Colonic mucosa (tissue), 4 donors: ENCODE results near the gene SCGB1A1. TPM values are rescaled to one million over a fixed set of nuclear protein-coding genes. Genes with fewer than 3 reads are reported as not detected.

Experiments used
- DNase-seq: peaks from one replicate; pipeline ENCODE4 v3.0.0-alpha.2; 2020
- H3K27ac ChIP-seq: fragments of 200-600 bp; one replicate; pipeline ENCODE4 v1.8.0; 2021
- H3K27me3 ChIP-seq: fragments of 200-600 bp; one replicate; pipeline ENCODE4 v1.8.0; 2021
- H3K36me3 ChIP-seq: fragments of 200-600 bp; one replicate; pipeline ENCODE4 v1.8.0; 2021
- H3K4me1 ChIP-seq: fragments of 200-600 bp; one replicate; pipeline ENCODE4 v1.8.0; 2021; ENCODE audit warnings: mild to moderate bottlenecking
- H3K4me3 ChIP-seq: fragments of 200-600 bp; one replicate; pipeline ENCODE4 v1.8.0; 2021
- H3K9ac ChIP-seq, 2 donors: one replicate each; pipeline ENCODE4 v1.7.0; 2013; ENCODE audit warnings: control low read depth in 2 of 2, low read depth in 2 of 2, low read length in 2 of 2
- H3K9me3 ChIP-seq: fragments of 200-600 bp; one replicate; pipeline ENCODE4 v1.8.0; 2021
- CTCF ChIP-seq: fragments of 200-600 bp; IDR thresholded peaks from one replicate; pipeline ENCODE4 v1.8.0; 2022; ENCODE audit warnings: antibody characterized with exemption, mild to moderate bottlenecking
- intact Hi-C: fragments of 100-400 bp; cut with DNase I; formaldehyde crosslinking; loops from one replicate; pipeline ENCODE4 v1.14.1; 2022
- total RNA-seq, 2 donors: library from RNA; stranded (reverse); fragmentation: NEBNext Ultra II Directional in 1 of 2; extraction: Animal tissue kit (Norgen Biotek cat#: 25700) in 1 of 2; gene quantifications; one replicate each; pipeline ENCODE4 v1.2.1, GENCODE V29; 2021
- donor health status: healthy.
- donor health status: DM: no; HTN: no; CAD: no.
- donor health status: DM: no; HTN: no; CAD: no.

Gene SCGB1A1
- total RNA-seq, 2 donors from 2014 or later = 2.3 TPM; not detected in 1

GRCh38 chr11:62413060-62413696, 5.7 kb upstream of the SCGB1A1 start:
- intact Hi-C loops = no loop called here
- Histone ChIP-seq H3K9me3 (no peaks in the 10 kb centered on the region), H3K27ac (no peak overlapping the region), H3K27me3 (no peaks in the 10 kb centered on the region), H3K9ac (no peak overlapping the region), H3K4me1 (no peaks in the 10 kb centered on the region), H3K4me3 (no peak overlapping the region), H3K36me3 (no peaks in the 10 kb centered on the region)
- TF ChIP-seq CTCF = no peak
- DNase-seq = no peak

GRCh38 chr11:62416596-62416995, 2.2 kb upstream of the SCGB1A1 start:
- Histone ChIP-seq H3K9ac (no peak overlapping the region), H3K27me3 (no peaks in the 10 kb centered on the region), H3K36me3 (no peaks in the 10 kb centered on the region), H3K4me3 (no peak overlapping the region), H3K4me1 (no peaks in the 10 kb centered on the region), H3K27ac (no peak overlapping the region), H3K9me3 (no peaks in the 10 kb centered on the region)
- DNase-seq = no peak
- intact Hi-C loops = no loop called here
- TF ChIP-seq CTCF = no peak

GRCh38 chr11:62418136-62418535, 697 bp upstream of the SCGB1A1 start:
- intact Hi-C loops = no loop called here
- H3K9me3 ChIP-seq = no peaks in the 10 kb centered on the region
- H3K27me3 ChIP-seq = no peaks in the 10 kb centered on the region
- H3K27ac ChIP-seq = no peak overlapping the region
- DNase-seq = no peak
- no peaks in the 10 kb centered on the region for H3K4me1 ChIP-seq
- H3K4me3 ChIP-seq = no peak overlapping the region
- no peak for TF ChIP-seq CTCF
- no peaks in the 10 kb centered on the region for H3K36me3 ChIP-seq
- H3K9ac ChIP-seq = no peak overlapping the region

GRCh38 chr11:62419314-62419929, 589 bp downstream of the SCGB1A1 start:
- no peak for DNase-seq
- TF ChIP-seq CTCF = no peak
- no peak overlapping the region for H3K9ac ChIP-seq
- H3K4me1 ChIP-seq = no peaks in the 10 kb centered on the region
- no peak overlapping the region for H3K4me3 ChIP-seq
- H3K9me3 ChIP-seq = no peaks in the 10 kb centered on the region
- intact Hi-C loops = no loop called here
- no peaks in the 10 kb centered on the region for H3K27me3 ChIP-seq
- peak overlapping the region; percentile 5 for H3K27ac ChIP-seq
- no peaks in the 10 kb centered on the region for H3K36me3 ChIP-seq

GRCh38 chr11:62419943-62420342, 1.1 kb downstream of the SCGB1A1 start:
- H3K36me3 ChIP-seq = no peaks in the 10 kb centered on the region
- DNase-seq = no peak
- H3K9me3 ChIP-seq = no peaks in the 10 kb centered on the region
- intact Hi-C loops = loop anchor here (5.0 to 10.0 kb wide), 3 partner anchors 75 to 142 kb away; no protein-coding TSS in a partner anchor
- peak overlapping the region; percentile 5 for H3K27ac ChIP-seq
- no peak for TF ChIP-seq CTCF
- no peaks in the 10 kb centered on the region for H3K4me1 ChIP-seq
- no peak overlapping the region for H3K4me3 ChIP-seq
- H3K27me3 ChIP-seq = no peaks in the 10 kb centered on the region
- H3K9ac ChIP-seq = no peak overlapping the region
